GM18520 (cell line): ENCODE measurements around the gene HIP1.
"Not testable (repeated sequence)": the region's sequence is repeated elsewhere in the genome, so short reads cannot be mapped to it uniquely, and the experiment has no call there.

Experiments used
- ATAC-seq: cut with Tn5 transposase; IDR thresholded peaks from one replicate; pipeline ENCODE4 v1.9.1; 2021; ENCODE audit not compliant: unreplicated experiment

Gene HIP1

DNA sequence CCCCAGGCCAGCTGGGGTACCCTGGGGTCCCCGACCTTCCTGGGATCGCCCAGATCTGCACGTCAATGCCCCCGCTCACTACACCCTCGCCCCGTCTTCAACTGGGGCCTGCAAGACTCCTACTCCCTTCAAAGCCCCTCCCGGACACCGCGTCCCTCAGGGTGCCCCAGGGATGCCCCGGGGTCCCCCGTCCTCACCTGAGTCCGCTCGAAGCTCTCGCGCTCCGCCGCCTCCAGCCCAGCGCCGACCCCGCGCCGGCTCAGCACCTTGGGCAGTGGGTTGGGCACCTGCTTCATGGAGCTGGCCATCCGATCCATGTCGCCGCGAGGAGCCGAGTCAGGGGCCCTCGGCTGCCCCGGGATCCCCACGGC is at the start of gene HIP1:
Gene HIP1 (minus strand): TSS at position 338 of the 371 bp plus-strand sequence. CDS start 21 bp downstream, at position 317.
- ATAC-seq, result no peak

- not testable (repeated sequence) for ATAC-seq
Observed at GRCh38 chr7:75788154-75788847, 49.6 kb upstream of the HIP1 start.

GRCh38 chr7:75783058-75783457 is 44.3 kb upstream of the HIP1 start:
- not testable (repeated sequence) for ATAC-seq

DNA sequence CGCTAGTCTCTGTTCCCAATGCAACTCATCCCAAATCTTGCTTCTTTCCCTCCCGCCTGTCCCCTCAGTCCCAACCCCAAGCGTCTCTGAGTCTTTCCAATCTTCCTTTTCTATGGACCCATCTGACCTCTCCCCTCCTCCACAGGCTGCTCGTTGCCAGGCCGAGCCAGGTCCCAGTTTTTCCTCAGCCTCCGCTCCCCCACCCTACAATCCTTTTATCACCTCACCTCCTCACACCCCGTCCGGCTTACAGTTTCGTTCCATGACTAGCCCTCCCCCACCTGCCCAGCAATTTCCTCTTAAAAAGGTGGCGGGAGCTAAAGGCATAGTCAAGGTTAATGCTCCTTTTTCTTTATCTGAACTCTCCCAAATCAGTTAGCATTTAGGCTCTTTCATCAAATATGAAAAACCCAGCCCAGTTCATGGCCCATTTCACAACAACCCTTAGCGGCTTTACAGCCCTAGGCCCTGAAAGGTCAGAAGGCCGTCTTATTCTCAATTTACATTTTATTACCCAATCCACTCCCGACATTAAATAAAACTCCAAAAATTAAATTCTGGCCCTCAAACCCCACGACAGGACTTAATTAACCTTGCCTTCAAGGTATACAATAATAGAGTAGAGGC is 42.0 kb upstream of the HIP1 start:
- not testable (repeated sequence) for ATAC-seq

GRCh38 chr7:75779516-75779915 is 40.8 kb upstream of the HIP1 start:
- not testable (repeated sequence) for ATAC-seq

- ATAC-seq, result not testable (repeated sequence)
Observed at GRCh38 chr7:75779035-75779434, 40.3 kb upstream of the HIP1 start.

DNA sequence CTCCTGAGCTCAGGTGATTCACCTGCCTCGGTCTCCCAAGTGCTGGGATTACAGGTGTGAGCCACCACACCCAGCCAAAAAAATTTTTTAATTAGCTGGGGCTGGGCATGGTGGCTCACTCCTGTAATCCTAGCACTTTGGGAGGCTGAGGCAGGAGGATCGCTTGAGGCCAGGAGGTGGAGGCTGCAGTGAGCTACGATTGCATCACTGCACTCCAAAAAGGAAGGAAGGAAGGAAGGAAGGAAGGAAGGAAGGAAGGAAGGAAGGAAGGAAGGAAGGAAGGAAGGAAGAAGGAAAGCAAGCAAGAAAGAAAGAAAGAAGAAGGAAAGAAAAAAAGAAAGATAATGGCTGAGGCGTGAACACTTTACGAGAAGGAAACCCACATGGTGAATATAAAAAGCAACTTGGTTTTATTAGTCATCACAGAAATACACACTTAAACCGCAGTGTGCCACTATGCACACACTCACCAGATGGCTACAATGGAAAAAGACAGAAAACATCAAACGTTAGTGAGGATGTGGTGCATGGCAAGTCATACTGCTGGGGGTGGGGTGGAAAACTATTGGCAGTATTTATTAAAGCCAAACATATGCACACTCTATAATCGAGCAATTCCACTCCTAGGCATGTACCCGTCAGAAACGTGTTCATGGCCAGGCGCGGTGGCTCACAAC is 37.7 kb upstream of the HIP1 start:
- no peak for ATAC-seq

GRCh38 chr7:75773958-75774357 is 35.2 kb upstream of the HIP1 start:
- ATAC-seq, result not testable (repeated sequence)

DNA sequence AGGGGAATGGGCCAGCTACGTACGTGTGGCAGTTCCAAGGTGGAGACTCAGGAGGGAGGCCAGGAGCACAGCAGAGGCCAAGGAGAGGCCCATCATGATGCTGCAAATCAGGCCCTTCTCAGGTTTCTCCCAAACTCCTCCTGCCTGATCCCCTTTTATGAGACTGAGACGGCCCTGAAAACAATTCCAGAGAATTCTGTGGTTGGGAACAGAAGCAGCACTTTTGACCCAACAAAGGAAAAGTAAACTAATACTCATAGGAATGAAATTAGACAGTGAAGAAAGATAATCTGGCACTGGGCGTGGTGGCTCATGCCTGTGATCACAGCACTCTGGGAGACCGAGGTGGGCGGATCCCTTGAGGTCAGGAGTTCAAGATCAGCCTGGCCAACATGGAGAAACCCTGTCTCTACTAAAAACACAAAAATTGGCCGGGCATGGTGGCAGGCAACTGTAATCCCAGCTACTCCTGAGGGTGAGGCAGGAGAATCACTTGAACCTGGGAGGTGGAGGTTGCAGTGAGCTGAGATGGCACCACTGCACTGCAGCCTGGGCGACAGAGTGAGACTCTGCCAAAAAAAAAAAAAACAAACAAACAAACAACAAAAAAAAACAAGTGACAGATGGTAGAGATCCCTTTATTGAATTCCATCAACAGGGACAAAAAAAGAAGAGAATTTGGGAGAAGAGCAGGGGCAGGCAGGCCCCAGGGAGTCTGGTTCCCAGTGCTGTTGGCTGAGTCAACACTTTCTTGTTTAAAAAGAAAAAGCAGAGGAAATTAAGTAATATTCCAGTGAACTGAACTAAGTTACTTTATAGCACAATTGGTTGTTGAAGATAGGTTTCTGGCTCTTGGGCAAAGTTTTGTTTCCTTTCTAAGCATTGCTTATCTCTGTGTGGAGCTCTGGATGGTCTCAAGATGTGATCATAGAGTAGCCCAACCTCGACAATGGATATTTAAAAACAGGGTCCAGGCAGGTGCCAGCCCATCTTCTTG is 33.6 kb upstream of the HIP1 start, which contains the start of gene CCL26:
Gene CCL26 (minus strand): TSS at position 131 of the 997 bp plus-strand sequence. CDS start 35 bp downstream, at position 96.
- no peak for ATAC-seq

GRCh38 chr7:75771224-75771623 is 32.5 kb upstream of the HIP1 start:
- no peak for ATAC-seq

DNA sequence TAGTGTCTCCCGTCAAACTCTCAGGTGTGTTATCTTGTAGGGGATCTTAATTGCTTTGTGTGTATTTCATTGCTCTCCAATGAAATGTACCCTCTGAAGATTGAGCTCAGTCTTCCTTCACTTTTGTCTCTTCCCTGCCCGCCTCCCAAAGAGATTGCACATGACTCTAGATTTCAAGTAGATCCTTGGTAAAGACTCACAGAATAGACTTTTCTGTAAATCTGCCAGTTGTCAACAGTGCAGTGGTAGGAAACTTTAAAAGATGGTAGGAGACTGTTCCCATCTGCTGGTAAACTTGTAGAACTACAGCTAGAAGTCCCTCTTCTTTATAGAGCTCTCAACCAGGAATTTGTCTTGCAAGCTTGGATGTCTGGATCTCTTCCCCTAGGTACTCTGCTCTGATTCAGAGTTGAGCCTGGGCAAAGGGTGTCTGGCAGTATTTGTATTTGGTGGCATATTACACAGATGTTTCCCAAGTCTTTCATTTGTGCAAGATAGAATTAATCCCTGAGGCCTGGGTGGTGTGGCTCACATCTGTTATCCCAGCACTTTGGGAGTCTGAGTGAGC is 23.7 kb upstream of the HIP1 start:
- ATAC-seq, result no peak

DNA sequence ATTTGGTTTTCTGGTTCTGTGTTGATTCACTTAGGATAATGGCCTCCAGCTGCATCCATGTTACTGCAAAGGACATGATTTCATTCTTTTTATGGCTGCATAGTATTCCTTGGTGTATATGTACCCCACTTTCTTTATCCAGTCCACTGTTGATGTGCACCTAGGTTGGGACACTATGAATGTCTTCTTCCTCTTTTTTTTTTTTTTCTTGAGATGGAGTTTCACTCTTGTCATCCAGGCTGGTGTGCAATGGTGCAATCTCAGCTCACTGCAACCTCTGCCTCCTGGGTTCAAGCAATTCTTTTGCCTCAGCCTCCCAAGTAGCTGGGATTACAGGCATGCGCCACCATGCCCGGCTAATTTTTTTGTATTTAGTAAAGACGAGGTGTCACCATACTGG is 23.1 kb upstream of the HIP1 start:
- not testable (repeated sequence) for ATAC-seq

DNA sequence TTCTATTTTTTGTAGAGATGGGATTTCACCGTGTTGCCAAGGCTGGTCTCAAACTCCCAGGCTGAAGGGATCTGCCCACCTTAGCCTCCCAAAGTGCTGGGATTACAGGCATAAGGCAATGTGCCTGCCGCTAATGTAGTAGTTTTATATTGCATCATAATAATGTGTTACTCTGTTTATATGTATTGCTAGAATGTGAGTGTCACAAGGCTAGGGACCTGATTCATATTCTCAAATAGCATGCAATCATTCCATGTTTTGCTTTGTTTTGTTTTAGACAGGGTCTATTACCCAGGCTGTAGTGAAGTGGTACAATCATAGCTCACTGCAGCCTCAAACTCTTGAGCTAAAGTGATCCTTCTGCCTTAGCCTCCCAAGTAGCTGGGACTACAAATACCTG is 19.8 kb upstream of the HIP1 start:
- ATAC-seq, result no peak

DNA sequence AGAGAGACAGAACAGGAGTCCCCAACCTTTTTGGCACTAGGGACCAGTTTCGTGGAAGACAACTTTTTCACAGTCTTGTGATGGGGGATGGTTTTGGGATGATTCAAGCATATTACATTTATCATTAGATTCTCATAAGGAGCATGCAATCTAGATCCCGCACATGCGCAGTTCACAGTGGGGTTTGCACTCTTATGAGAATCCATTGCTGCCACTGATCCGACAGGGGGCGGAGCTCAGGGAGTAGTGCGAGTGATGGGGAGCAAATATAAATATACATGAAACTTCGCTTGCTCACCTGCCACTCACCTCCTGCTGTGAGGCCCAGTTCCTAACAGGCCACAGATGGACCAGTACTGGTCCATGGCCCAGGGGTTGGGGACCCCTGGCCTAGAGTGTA is 19.1 kb upstream of the HIP1 start:
- no peak for ATAC-seq

GRCh38 chr7:75756991-75757676 is 18.4 kb upstream of the HIP1 start:
- ATAC-seq, result no peak

- ATAC-seq, result no peak
Observed at GRCh38 chr7:75756206-75756990, 17.7 kb upstream of the HIP1 start.

GRCh38 chr7:75743455-75743859 is 4.7 kb upstream of the HIP1 start:
- no peak for ATAC-seq

DNA sequence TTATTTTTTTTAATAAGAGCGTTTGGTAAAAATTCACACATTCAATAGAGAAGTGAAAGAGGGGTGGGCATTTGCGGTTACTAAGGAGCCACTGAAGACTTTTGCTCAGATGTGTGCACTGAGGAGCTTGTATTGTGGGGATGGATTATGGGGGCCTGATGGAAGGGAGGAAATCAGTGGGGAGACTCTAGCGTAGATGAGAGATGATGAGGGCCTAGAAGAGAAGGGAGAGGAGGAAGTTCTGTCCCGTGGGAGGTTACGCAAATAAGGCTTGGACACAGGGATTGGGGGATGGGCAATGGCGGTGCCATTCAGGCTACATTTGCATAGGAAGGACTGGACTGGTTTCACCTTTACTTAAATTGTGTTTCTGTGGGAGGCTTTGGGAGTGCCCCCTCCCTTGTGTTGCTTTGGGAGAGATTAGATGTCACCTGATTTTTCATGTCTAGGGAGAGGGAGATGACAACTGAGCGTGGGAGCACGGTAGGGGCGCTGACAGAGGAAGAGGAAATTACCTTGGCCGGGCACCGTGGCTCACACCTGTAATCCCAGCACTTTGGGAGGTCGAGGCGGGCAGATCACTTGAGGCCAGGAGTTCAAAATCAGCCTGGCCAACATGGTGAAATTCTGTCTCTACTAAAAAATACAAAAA is 2.2 kb upstream of the HIP1 start:
- ATAC-seq, result no peak
